Islet of Langerhans (tissue), 1 donor: ENCODE data around the gene PCDHA5.
"Not testable (repeated sequence)": the region's sequence is repeated elsewhere in the genome, so short reads cannot be mapped to it uniquely, and the experiment has no call there.

Experiments used
- FAIRE-seq: peaks from one replicate; lab custom pipeline; 2011; peaks lifted over from hg19 to GRCh38; lab: Jason Lieb, UNC

The PCDHA5 gene

GRCh38 chr5:140823475-140823874 lies 2.1 kb downstream of the PCDHA5 start:
- no peak for FAIRE-seq

GRCh38 chr5:140827704-140828361 lies 6.4 kb downstream of the PCDHA5 start, which contains the start of gene PCDHA6:
PCDHA6 (plus strand) TSS chr5:140827960; CDS start chr5:140828092, 132 bp downstream.
- no peak for FAIRE-seq

DNA sequence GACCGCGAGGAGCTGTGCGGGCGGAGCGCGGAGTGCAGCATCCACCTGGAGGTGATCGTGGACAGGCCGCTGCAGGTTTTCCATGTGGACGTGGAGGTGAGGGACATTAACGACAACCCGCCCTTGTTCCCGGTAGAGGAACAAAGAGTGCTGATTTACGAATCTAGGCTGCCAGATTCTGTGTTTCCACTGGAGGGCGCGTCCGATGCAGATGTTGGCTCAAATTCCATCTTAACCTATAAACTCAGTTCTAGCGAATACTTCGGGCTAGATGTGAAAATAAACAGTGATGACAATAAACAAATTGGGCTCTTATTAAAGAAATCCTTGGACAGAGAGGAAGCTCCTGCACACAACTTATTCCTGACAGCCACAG lies 6.9 kb downstream of the PCDHA5 start:
- FAIRE-seq, result no peak

GRCh38 chr5:140829511-140830501 lies 8.4 kb downstream of the PCDHA5 start:
- FAIRE-seq, result not testable (repeated sequence)

DNA sequence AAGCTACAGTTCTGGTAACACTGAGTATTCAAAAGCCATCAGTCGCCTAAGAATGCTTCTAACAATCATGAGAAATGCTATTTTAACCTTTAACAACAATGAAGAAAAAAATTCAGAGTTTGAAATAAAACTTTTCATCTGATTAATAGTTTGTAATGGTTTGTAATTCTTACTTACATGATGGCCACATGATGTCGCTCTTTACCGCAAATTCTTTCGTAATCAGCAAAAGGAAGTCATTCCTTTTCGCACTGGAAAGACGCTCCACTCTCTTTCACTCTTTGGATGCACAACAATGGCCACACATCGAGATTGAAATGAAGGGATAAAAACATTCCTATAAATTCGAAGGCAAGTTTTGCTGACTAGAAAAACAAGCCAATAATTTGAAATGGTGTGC lies 12.6 kb downstream of the PCDHA5 start, which contains the start of gene PCDHA7:
TSS of gene PCDHA7 (plus strand) at position 277 of the 400 bp plus-strand sequence. CDS start at position 392, 115 bp downstream.
- FAIRE-seq, result no peak

DNA sequence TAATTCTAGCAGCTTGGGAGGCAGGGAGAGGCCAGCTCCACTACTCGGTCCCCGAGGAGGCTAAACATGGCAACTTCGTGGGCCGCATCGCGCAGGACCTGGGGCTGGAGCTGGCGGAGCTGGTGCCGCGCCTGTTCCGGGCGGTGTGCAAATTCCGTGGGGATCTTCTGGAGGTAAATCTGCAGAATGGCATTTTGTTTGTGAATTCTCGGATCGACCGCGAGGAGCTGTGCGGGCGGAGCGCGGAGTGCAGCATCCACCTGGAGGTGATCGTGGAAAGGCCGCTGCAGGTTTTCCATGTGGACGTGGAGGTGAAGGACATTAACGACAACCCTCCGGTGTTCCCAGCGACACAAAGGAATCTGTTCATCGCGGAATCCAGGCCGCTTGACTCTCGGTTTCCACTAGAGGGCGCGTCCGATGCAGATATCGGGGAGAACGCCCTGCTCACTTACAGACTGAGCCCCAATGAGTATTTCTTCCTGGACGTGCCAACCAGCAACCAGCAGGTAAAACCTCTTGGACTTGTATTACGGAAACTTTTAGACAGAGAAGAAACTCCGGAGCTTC lies 13.1 kb downstream of the PCDHA5 start:
- FAIRE-seq, result not testable (repeated sequence)

- no peak for FAIRE-seq
These were observed 14.5 kb downstream of the PCDHA5 start for GRCh38 chr5:140835622-140836510.

- FAIRE-seq, result no peak
These were observed 19.9 kb downstream of the PCDHA5 start, which contains the start of gene PCDHA8 for GRCh38 chr5:140840978-140841962. PCDHA8 (plus strand) TSS chr5:140841187; CDS start chr5:140841322, 135 bp downstream.

DNA sequence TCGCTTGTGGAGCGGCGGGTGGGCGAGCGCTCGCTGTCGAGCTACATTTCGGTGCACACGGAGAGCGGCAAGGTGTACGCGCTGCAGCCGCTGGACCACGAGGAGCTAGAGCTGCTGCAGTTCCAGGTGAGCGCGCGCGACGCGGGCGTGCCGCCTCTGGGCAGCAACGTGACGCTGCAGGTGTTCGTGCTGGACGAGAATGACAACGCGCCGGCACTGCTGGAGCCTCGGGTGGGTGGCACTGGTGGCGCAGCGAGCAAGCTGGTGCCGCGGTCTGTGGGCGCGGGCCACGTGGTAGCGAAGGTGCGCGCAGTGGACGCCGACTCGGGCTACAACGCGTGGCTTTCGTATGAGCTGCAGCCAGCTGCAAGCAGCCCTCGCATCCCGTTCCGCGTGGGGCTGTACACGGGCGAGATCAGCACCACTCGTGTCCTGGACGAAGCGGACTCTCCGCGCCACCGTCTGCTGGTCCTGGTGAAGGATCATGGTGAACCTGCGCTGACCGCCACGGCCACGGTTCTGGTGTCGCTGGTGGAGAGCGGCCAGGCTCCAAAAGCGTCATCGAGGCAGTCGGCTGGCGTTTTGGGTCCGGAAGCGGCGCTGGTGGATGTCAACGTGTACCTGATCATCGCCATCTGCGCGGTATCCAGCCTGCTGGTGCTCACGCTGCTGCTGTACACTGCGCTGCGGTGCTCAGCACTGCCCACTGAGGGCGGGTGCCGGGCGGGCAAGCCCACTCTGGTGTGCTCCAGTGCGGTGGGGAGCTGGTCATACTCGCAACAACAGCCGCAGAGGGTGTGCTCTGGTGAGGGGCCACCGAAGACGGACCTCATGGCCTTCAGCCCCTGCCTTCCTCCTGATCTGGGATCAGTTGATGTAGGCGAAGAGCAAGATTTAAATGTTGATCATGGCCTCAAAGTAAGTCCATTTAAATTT lies 21.7 kb downstream of the PCDHA5 start:
- no peak for FAIRE-seq

DNA sequence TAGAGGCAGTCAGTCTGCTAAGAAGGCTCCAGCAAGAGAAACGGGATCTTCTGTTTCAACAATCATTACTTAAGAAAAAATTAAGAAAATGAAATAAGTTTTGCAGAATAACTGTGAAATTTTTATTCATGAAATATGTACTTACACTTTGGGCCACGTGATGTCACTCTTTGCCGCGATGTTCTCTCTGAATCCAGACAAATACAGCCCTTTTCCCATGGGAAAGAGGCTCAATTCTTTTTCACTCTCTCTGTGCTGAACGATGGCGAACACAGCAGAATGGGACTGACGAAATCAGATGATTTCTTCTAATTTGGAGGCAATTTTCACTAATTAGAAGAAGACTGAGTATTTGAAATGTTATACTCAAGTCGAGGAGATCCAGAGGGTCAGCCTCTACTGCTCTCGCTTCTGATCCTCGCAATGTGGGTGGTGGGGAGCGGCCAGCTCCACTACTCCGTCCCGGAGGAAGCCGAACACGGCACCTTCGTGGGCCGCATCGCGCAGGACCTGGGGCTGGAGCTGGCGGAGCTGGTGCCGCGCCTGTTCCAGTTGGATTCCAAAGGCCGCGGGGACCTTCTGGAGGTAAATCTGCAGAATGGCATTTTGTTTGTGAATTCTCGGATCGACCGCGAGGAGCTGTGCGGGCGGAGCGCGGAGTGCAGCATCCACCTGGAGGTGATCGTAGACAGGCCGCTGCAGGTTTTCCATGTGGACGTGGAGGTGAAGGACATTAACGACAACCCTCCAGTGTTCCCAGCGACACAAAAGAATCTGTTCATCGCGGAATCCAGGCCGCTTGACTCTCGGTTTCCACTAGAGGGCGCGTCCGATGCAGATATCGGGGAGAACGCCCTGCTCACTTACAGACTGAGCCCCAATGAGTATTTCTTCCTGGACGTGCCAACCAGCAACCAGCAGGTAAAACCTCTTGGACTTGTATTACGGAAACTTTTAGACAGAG lies 27.0 kb downstream of the PCDHA5 start, which contains the start of gene PCDHA9:
TSS of gene PCDHA9 (plus strand) at position 244 of the 964 bp plus-strand sequence. CDS start at position 358, 114 bp downstream.
- not testable (repeated sequence) for FAIRE-seq

- FAIRE-seq, result not testable (repeated sequence)
These were observed 28.6 kb downstream of the PCDHA5 start for GRCh38 chr5:140849831-140850634.

DNA sequence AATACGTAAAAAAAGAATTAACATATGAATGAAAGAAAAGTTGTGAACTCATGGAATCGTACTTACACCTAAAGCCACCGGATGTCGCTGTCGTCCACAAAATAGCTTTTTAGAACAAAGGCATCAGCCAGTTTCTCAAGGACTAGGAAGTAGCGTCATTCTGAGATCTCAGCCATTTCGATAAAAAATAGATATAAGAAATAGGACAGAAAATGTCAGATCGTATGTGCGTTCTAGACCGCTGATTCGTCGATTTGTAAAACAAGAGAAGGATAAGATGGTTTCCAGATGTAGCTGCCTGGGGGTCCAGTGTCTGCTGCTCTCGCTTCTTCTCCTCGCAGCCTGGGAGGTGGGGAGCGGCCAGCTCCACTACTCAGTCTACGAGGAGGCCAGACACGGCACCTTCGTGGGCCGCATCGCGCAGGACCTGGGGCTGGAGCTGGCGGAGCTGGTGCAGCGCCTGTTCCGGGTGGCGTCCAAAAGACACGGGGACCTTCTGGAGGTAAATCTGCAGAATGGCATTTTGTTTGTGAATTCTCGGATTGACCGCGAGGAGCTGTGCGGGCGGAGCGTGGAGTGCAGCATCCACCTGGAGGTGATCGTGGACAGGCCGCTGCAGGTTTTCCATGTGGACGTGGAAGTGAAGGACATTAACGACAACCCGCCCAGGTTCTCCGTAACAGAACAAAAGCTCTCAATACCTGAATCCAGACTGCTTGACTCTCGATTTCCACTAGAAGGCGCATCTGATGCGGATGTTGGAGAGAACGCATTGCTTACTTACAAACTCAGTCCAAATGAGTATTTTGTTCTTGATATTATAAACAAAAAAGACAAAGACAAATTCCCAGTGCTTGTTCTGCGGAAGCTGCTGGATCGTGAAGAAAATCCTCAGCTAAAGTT lies 34.6 kb downstream of the PCDHA5 start, which contains the start of gene PCDHA10:
TSS of gene PCDHA10 (plus strand) at position 126 of the 903 bp plus-strand sequence. CDS start at position 278, 152 bp downstream.
- no peak for FAIRE-seq

GRCh38 chr5:140857177-140857986 lies 36.0 kb downstream of the PCDHA5 start:
- no peak for FAIRE-seq

DNA sequence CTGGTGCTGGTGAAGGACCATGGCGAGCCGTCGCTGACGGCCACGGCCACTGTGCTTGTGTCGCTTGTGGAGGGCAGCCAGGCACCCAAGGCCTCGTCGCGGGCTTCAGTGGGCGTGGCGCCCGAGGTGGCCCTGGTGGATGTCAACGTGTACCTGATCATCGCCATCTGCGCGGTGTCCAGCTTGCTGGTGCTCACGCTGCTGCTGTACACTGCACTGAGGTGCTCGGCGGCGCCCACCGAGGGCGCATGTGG lies 36.5 kb downstream of the PCDHA5 start:
- FAIRE-seq, result no peak
